PC-9 (cell line): Measurements from ENCODE around the gene NR5A1. TPM values are rescaled to one million over a fixed set of nuclear protein-coding genes. Genes with fewer than 3 reads are reported as not detected.

Experiments used
- BruUV-seq: library from RNA; stranded (reverse); fragments of 400-500 nt; replicated peaks from 2 replicates; lab custom pipeline; 2021; lab: Mats Ljungman, UMichigan
- CTCF ChIA-PET: fragments of 300-600 bp; sonication (Branson Sonifier 250); formaldehyde crosslinking; loops from one replicate; lab custom pipeline; 2022; ENCODE audit warnings: antibody characterized with exemption; lab: Charles Lee
- POLR2A ChIA-PET: fragments of 300-600 bp; sonication (Branson Sonifier 250); formaldehyde crosslinking; loops from one replicate; lab custom pipeline; 2022; ENCODE audit warnings: antibody characterized with exemption; ENCODE audit not compliant: unreplicated experiment; lab: Charles Lee
- DNase-seq, 2 experiments: peaks; one replicate each; pipeline versions ENCODE4 v3.0.0 to v3.0.0-alpha.2; 2015 to 2022; ENCODE audit warnings: mixed read lengths in 1 of 2
- H2AFZ ChIP-seq: fragments of 200-600 bp; sonication (generic); 2 replicates; pipeline ENCODE4 v1.8.1; 2017; ENCODE audit warnings: antibody characterized with exemption
- H3F3A ChIP-seq: fragments of 200-600 bp; sonication (generic); 2 replicates; pipeline ENCODE4 v1.8.1; 2017; ENCODE audit warnings: antibody characterized with exemption, mild to moderate bottlenecking, low read depth; ENCODE audit not compliant: insufficient read depth
- H3K27ac ChIP-seq: fragments of 200-600 bp; sonication (generic); 2 replicates; pipeline ENCODE4 v1.6.1; 2016; ENCODE audit warnings: mixed run types
- H3K27me3 ChIP-seq: fragments of 200-600 bp; sonication (generic); 2 replicates; pipeline ENCODE4 v1.6.1; 2016; ENCODE audit warnings: low read depth, mixed run types; ENCODE audit not compliant: insufficient read depth
- H3K36me3 ChIP-seq: fragments of 200-600 bp; sonication (generic); 2 replicates; pipeline ENCODE4 v1.6.1; 2016; ENCODE audit warnings: low read depth, mixed run types
- H3K4me1 ChIP-seq: fragments of 200-600 bp; sonication (generic); replicated peaks from 2 replicates; pipeline ENCODE4 v1.6.1; 2016; ENCODE audit warnings: mixed run types; ENCODE audit not compliant: insufficient read depth
- H3K4me2 ChIP-seq: fragments of 200-600 bp; sonication (generic); 2 replicates; pipeline ENCODE4 v1.6.1; 2017; ENCODE audit warnings: mixed run types
- H3K4me3 ChIP-seq: fragments of 200-600 bp; sonication (generic); 2 replicates; pipeline ENCODE4 v1.6.1; 2016; ENCODE audit warnings: mixed run types
- H3K79me2 ChIP-seq: fragments of 200-600 bp; sonication (generic); 2 replicates; pipeline ENCODE4 v1.6.1; 2017; ENCODE audit warnings: low read depth, mixed run types
- H3K9me2 ChIP-seq: fragments of 200-600 bp; sonication (generic); 2 replicates; pipeline ENCODE4 v1.8.1; 2017; ENCODE audit warnings: mild to moderate bottlenecking; ENCODE audit not compliant: insufficient read depth
- H3K9me3 ChIP-seq: fragments of 200-600 bp; sonication (generic); 2 replicates; pipeline ENCODE4 v1.8.1; 2016; ENCODE audit warnings: low read depth; ENCODE audit not compliant: insufficient read depth
- H4K20me1 ChIP-seq: fragments of 200-600 bp; sonication (generic); 2 replicates; pipeline ENCODE4 v1.8.1; 2017; ENCODE audit not compliant: insufficient read depth
- CTCF ChIP-seq: fragments of 200-600 bp; sonication (generic); conservative IDR thresholded peaks from 2 replicates; pipeline ENCODE4 v1.6.1; 2017; ENCODE audit warnings: mixed run types, antibody characterized with exemption, mild to moderate bottlenecking, moderate library complexity
- EZH2 ChIP-seq: fragments of 200-600 bp; sonication (generic); IDR thresholded peaks from 2 replicates; pipeline ENCODE4 v1.8.0; 2017; ENCODE audit warnings: antibody characterized with exemption, low read depth
- intact Hi-C: fragments of 100-400 bp; cut with micrococcal nuclease; formaldehyde crosslinking; loops from one replicate; pipeline ENCODE4 v1.10.0; 2022; ENCODE audit not compliant: unreplicated experiment
- total RNA-seq: library from RNA; stranded (reverse); gene quantifications from 2 replicates; pipeline ENCODE4 v1.2.3, GENCODE V29; 2021

Gene NR5A1
- total RNA-seq, 1 experiment from 2014 or later = 0.15 TPM

- no peaks in the 10 kb centered on the region for H3K36me3 ChIP-seq
- no peaks in the 10 kb centered on the region for H3K9me3 ChIP-seq
- TF ChIP-seq CTCF (no peak), EZH2 (no peak)
- ChIA-PET POLR2A (no interaction called here), CTCF (no interaction called here)
- no peak overlapping the region for H2AFZ ChIP-seq
- BruUV-seq = no TSS peak
- intact Hi-C loops = no loop called here
- no peaks in the 10 kb centered on the region for H3K9me2 ChIP-seq
- no peaks in the 10 kb centered on the region; the same call in 1 of the 2 replicates for H3F3A ChIP-seq
- H3K27ac ChIP-seq = no peak overlapping the region
- H3K4me1 ChIP-seq = no peaks in the 10 kb centered on the region
- DNase-seq = no peak
- no peaks in the 10 kb centered on the region for H3K27me3 ChIP-seq
- no peak overlapping the region for H3K4me2 ChIP-seq
- no peaks in the 10 kb centered on the region for H3K79me2 ChIP-seq
- H3K4me3 ChIP-seq = no peak overlapping the region
- H4K20me1 ChIP-seq = no peaks in the 10 kb centered on the region
Observed at GRCh38 chr9:124510650-124511425, 3.6 kb upstream of the NR5A1 start.

- Histone ChIP-seq H3F3A (no peaks in the 10 kb centered on the region), H3K36me3 (no peaks in the 10 kb centered on the region), H3K9me2 (no peaks in the 10 kb centered on the region), H3K27me3 (no peaks in the 10 kb centered on the region), H3K4me1 (no peaks in the 10 kb centered on the region), H3K79me2 (no peaks in the 10 kb centered on the region), H3K27ac (no peak overlapping the region), H2AFZ (no peak overlapping the region), H3K4me3 (no peak overlapping the region), H3K4me2 (no peak overlapping the region), H4K20me1 (no peaks in the 10 kb centered on the region), H3K9me3 (no peaks in the 10 kb centered on the region)
- no TSS peak for BruUV-seq
- TF ChIP-seq EZH2 (no peak), CTCF (no peak)
- CTCF ChIA-PET = no interaction called here
- intact Hi-C loops = no loop called here
- DNase-seq = no peak
- POLR2A ChIA-PET = no interaction called here
Observed at GRCh38 chr9:124507880-124508423, 753 bp upstream of the NR5A1 start.

GRCh38 chr9:124506433-124506832 is 766 bp downstream of the NR5A1 start:
- TF ChIP-seq EZH2 (no peak), CTCF (no peak)
- Histone ChIP-seq H2AFZ (no peak overlapping the region), H3K4me3 (no peak overlapping the region), H3K27ac (no peak overlapping the region), H3K36me3 (no peaks in the 10 kb centered on the region), H3K9me3 (no peaks in the 10 kb centered on the region), H3K4me2 (no peak overlapping the region), H3K9me2 (no peaks in the 10 kb centered on the region), H3F3A (no peaks in the 10 kb centered on the region), H4K20me1 (no peaks in the 10 kb centered on the region), H3K27me3 (no peaks in the 10 kb centered on the region), H3K4me1 (no peaks in the 10 kb centered on the region), H3K79me2 (no peaks in the 10 kb centered on the region)
- ChIA-PET POLR2A (no interaction called here), CTCF (interaction anchor here (0.5 kb wide), 1 partner anchor 12 kb away, joined by 3 read pairs; no protein-coding TSS in a partner anchor)
- DNase-seq = no peak
- intact Hi-C loops = no loop called here
- BruUV-seq = no TSS peak
